GM19193 (cell line): Measurements from ENCODE around the gene NR2C2.

Source experiments
- POLR2A ChIP-seq: IDR thresholded peaks from 4 replicates; pipeline ENCODE4 v1.6.1; 2011; ENCODE audit not compliant: insufficient read depth, insufficient read length; ENCODE audit errors: extremely low read depth

The NR2C2 gene

GRCh38 chr3:15081960-15082664 lies 134.7 kb downstream of the NR2C2 start:
- TF ChIP-seq POLR2A = no peak

- TF ChIP-seq POLR2A = no peak
Measured at GRCh38 chr3:15083252-15083651, 135.9 kb downstream of the NR2C2 start.

GRCh38 chr3:15086263-15086662 lies 138.9 kb downstream of the NR2C2 start:
- no peak for TF ChIP-seq POLR2A

GRCh38 chr3:15086699-15087098 lies 139.3 kb downstream of the NR2C2 start:
- no peak for TF ChIP-seq POLR2A

- TF ChIP-seq POLR2A = no peak
Measured at GRCh38 chr3:15089201-15089600, 141.8 kb downstream of the NR2C2 start.

GRCh38 chr3:15091575-15091974 lies 144.2 kb downstream of the NR2C2 start:
- no peak for TF ChIP-seq POLR2A

- TF ChIP-seq POLR2A = no peak
Measured at GRCh38 chr3:15092686-15093085, 145.3 kb downstream of the NR2C2 start.

- TF ChIP-seq POLR2A = no peak
Measured at GRCh38 chr3:15094187-15094875, 146.9 kb downstream of the NR2C2 start.

GRCh38 chr3:15096046-15096445 lies 148.7 kb downstream of the NR2C2 start:
- no peak for TF ChIP-seq POLR2A

- no peak for TF ChIP-seq POLR2A
Measured at GRCh38 chr3:15097891-15098290, 150.5 kb downstream of the NR2C2 start.
